ENCODE results near the gene CCDC124. TPM values are rescaled to one million over a fixed set of nuclear protein-coding genes. Genes with fewer than 3 reads are reported as not detected.

The CCDC124 gene
- total RNA-seq, 1 donor from 2014 or later = 59.7 TPM

- DNase-seq (ENCODE audit: extremely low spot score in 2 of 2) = no peak
- Histone ChIP-seq H3K36me3 (no peaks in the 10 kb centered on the region), H3K27ac (peak overlapping the region; percentile 57), H3K27me3 (peaks cover 18% of the 10 kb centered on the region), H3K4me3 (peak overlapping the region; percentile 56 to 67), H3K9me3 (no peaks in the 10 kb centered on the region), H3K4me1 (peaks cover 53% of the 10 kb centered on the region)
- TF ChIP-seq POLR2A (IDR thresholded peaks at IDR 0.05) = no peak
- no peak for TF ChIP-seq POLR2AphosphoS5 (IDR thresholded peaks at IDR 0.05; ENCODE audit: insufficient read depth in 1 of 2, low read depth in 1 of 2)
- TF ChIP-seq CTCF (IDR thresholded peaks at IDR 0.05) = no peak
- intact Hi-C loops (cut with DNase I) = no loop called here
These were observed 15.7 kb downstream of the CCDC124 start for GRCh38 chr19:17948514-17948900.

GRCh38 chr19:17948931-17949930 is 16.4 kb downstream of the CCDC124 start:
- Histone ChIP-seq H3K9me3 (no peaks in the 10 kb centered on the region), H3K4me3 (peak overlapping the region in 1 of 2 donors; percentile 67), H3K27me3 (peaks cover 18% of the 10 kb centered on the region), H3K4me1 (peaks cover 53% of the 10 kb centered on the region), H3K36me3 (no peaks in the 10 kb centered on the region), H3K27ac (no peak overlapping the region)
- TF ChIP-seq CTCF (IDR thresholded peaks at IDR 0.05) = no peak
- no peak for TF ChIP-seq POLR2AphosphoS5 (IDR thresholded peaks at IDR 0.05; ENCODE audit: insufficient read depth in 1 of 2, low read depth in 1 of 2)
- TF ChIP-seq POLR2A (IDR thresholded peaks at IDR 0.05) = no peak
- intact Hi-C loops (cut with DNase I) = no loop called here
- DNase-seq (ENCODE audit: extremely low spot score in 2 of 2) = no peak

GRCh38 chr19:17949956-17950309 is 17.1 kb downstream of the CCDC124 start:
- H3K4me3 ChIP-seq = no peak overlapping the region
- no peaks in the 10 kb centered on the region for H3K36me3 ChIP-seq
- intact Hi-C loops (cut with DNase I) = no loop called here
- H3K27ac ChIP-seq = no peak overlapping the region
- H3K4me1 ChIP-seq = peaks cover 53% of the 10 kb centered on the region
- H3K27me3 ChIP-seq = peaks cover 18% of the 10 kb centered on the region
- TF ChIP-seq POLR2A (IDR thresholded peaks at IDR 0.05) (no peak), CTCF (IDR thresholded peaks at IDR 0.05) (no peak), POLR2AphosphoS5 (IDR thresholded peaks at IDR 0.05; ENCODE audit: insufficient read depth in 1 of 2, low read depth in 1 of 2) (no peak)
- no peak for DNase-seq (ENCODE audit: extremely low spot score in 2 of 2)
- no peaks in the 10 kb centered on the region for H3K9me3 ChIP-seq

DNA sequence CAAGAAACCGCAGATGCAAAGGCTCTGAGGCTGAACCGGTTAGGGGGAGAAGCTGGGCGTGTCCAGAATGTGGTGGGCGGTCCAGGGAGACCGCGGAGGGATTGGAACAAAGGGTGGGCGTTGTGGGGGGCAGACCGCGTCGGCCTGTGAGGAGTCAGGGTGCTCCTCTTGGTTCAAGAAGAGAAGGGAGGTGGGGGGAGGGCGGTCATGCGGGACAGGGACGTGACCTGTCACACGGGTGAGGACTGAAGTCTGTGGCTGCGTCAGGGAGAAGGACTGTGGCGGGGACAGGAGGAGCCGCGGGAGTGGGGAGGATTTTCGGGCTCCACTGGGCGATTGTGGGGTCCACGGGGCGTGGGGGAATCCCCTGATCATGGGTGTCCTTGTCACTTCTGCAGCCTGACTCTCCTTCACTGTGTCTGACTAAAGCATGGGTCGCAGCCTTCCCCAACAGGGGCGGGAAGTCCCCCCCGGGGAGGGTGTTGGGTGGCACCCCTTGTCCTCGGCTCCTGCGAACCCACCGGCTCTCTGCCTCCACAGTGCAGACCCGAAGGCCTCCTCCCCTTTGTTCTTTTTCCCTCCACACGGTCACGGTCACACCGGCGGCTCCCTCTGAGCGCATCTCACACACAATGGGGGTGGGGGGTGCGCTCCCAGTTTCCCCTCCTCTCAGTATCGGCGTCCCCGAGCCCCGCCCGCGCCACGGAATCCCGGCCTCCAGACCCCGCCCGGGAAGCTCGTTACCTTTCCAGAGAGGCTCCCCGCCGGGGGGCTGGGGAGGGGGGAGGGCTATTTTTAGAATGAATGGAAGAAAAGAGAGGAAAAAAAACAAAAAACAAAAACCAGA is 17.7 kb downstream of the CCDC124 start:
- Histone ChIP-seq H3K4me1 (peaks cover 53% of the 10 kb centered on the region), H3K27ac (no peak overlapping the region), H3K4me3 (peak overlapping the region in 1 of 2 donors; percentile 1), H3K27me3 (peaks cover 18% of the 10 kb centered on the region), H3K9me3 (no peaks in the 10 kb centered on the region), H3K36me3 (no peaks in the 10 kb centered on the region)
- DNase-seq (ENCODE audit: extremely low spot score in 2 of 2) = no peak
- TF ChIP-seq POLR2A (IDR thresholded peaks at IDR 0.05) (no peak), CTCF (IDR thresholded peaks at IDR 0.05) (no peak), POLR2AphosphoS5 (IDR thresholded peaks at IDR 0.05; ENCODE audit: insufficient read depth in 1 of 2, low read depth in 1 of 2) (no peak)
- intact Hi-C loops (cut with DNase I) = no loop called here
